HepG2 (cell line): ENCODE results near the gene DHRS1. TPM values are rescaled to one million over a fixed set of nuclear protein-coding genes. Genes with fewer than 3 reads are reported as not detected.

Source experiments
- ELF3 ChIP-seq: IDR thresholded peaks from 2 replicates; pipeline ENCODE4 v1.6.1; 2016; ENCODE audit warnings: missing genetic modification reagents, missing compliant biosample characterization
- HMGXB4 ChIP-seq, 2 experiments: sonication (generic) in 1 of 2; formaldehyde crosslinking in 1 of 2; IDR thresholded peaks; 2 replicates each; pipeline versions ENCODE4 v1.4.0 to v1.6.1; 2018 to 2020; ENCODE audit warnings: missing genetic modification reagents in 2 of 2, borderline replicate concordance in 1 of 2, low read depth in 1 of 2, mild to moderate bottlenecking in 1 of 2, missing biosample characterization in 1 of 2
- HNF4A ChIP-seq: sonication (generic); formaldehyde crosslinking; IDR thresholded peaks from 2 replicates; pipeline ENCODE4 v1.4.0; 2020; ENCODE audit warnings: missing genetic modification reagents
- MAFF ChIP-seq: IDR thresholded peaks from 2 replicates; pipeline ENCODE4 v1.6.1; 2011; ENCODE audit warnings: low read depth, low read length, improper control_type of control experiment
- MATR3 ChIP-seq: sonication (generic); formaldehyde crosslinking; IDR thresholded peaks from 2 replicates; pipeline ENCODE4 v1.4.0; 2020; ENCODE audit warnings: missing genetic modification reagents
- NFRKB ChIP-seq: fragments of 450-650 bp; IDR thresholded peaks from 2 replicates; pipeline ENCODE4 v1.6.1; 2017
- NR3C1 ChIP-seq: sonication (generic); formaldehyde crosslinking; IDR thresholded peaks from 2 replicates; pipeline ENCODE4 v1.4.0; 2020; ENCODE audit warnings: missing genetic modification reagents
- SAP130 ChIP-seq: IDR thresholded peaks from 2 replicates; pipeline ENCODE4 v1.6.1; 2016; ENCODE audit warnings: low read depth
- SATB2 ChIP-seq: sonication (generic); formaldehyde crosslinking; IDR thresholded peaks from 2 replicates; pipeline ENCODE4 v1.5.0; 2020; ENCODE audit warnings: missing genetic modification reagents
- SIX4 ChIP-seq: sonication (generic); formaldehyde crosslinking; IDR thresholded peaks from 2 replicates; pipeline ENCODE4 v1.4.0; 2020; ENCODE audit warnings: missing genetic modification reagents
- TCF7 ChIP-seq: sonication (generic); IDR thresholded peaks from 2 replicates; pipeline ENCODE4 v1.6.1; 2016; ENCODE audit warnings: antibody characterized with exemption, low read depth
- TP53 ChIP-seq: sonication (generic); formaldehyde crosslinking; conservative IDR thresholded peaks from 2 replicates; pipeline ENCODE4 v1.4.0; 2020; ENCODE audit warnings: missing genetic modification reagents
- ZNF17 ChIP-seq: sonication (generic); formaldehyde crosslinking; IDR thresholded peaks from 2 replicates; pipeline ENCODE4 v1.5.0; 2020; ENCODE audit warnings: mild to moderate bottlenecking, missing genetic modification reagents
- ZNF766 ChIP-seq: sonication (generic); formaldehyde crosslinking; IDR thresholded peaks from 2 replicates; pipeline ENCODE4 v1.5.0; 2020; ENCODE audit warnings: missing genetic modification reagents, borderline replicate concordance
- polyA plus RNA-seq, 8 experiments: library from polyadenylated mRNA; depleted of rRNA in 3 of 8; stranded (reverse) in 7 of 8; unstranded in 1 of 8; fragments of >200 nt; fragmentation: Illumina TruSeq in 4 of 8; extraction: Trizol in 4 of 8; gene quantifications; 2 replicates each; pipeline versions ENCODE4 v1.2.1 to v1.2.3, GENCODE V29; 2011 to 2016; ENCODE audit warnings: low read depth in 4 of 8, missing spikeins in 1 of 8, mixed read lengths in 1 of 8; ENCODE audit not compliant: insufficient read depth in 1 of 8
- total RNA-seq, 5 experiments: library from RNA; depleted of rRNA; stranded (reverse); fragments of >200 nt; fragmentation: Illumina TruSeq; extraction: Trizol; gene quantifications; 2 replicates each; pipeline ENCODE4 v1.2.3, GENCODE V29; 2016; ENCODE audit warnings: low read depth in 1 of 5
- TF ChIP-seq, protein P1 (sequence below): sonication (generic); formaldehyde crosslinking; IDR thresholded peaks from 2 replicates; pipeline ENCODE4 v1.4.0; 2020; ENCODE audit warnings: low read depth, mild to moderate bottlenecking, missing genetic modification reagents
- TF ChIP-seq, protein P2 (sequence below): sonication (generic); formaldehyde crosslinking; IDR thresholded peaks from 2 replicates; pipeline ENCODE4 v1.4.0; 2020; ENCODE audit warnings: mild to moderate bottlenecking, missing genetic modification reagents
- TF ChIP-seq, protein P3 (sequence below): sonication (generic); formaldehyde crosslinking; IDR thresholded peaks from 2 replicates; pipeline ENCODE4 v1.5.1; 2020; ENCODE audit warnings: mild to moderate bottlenecking, missing genetic modification reagents, borderline replicate concordance
- TF ChIP-seq, protein P4 (sequence below): IDR thresholded peaks from 2 replicates; pipeline ENCODE4 v1.6.1; 2018; ENCODE audit warnings: missing genetic modification reagents, mild to moderate bottlenecking, missing compliant biosample characterization

The DHRS1 gene
- total and polyA plus RNA-seq, 2 of the 13 experiments (the other 11 are each of a cell fraction or from before 2014, with no cell fraction given), result 49.8 to 60.8 TPM

DNA sequence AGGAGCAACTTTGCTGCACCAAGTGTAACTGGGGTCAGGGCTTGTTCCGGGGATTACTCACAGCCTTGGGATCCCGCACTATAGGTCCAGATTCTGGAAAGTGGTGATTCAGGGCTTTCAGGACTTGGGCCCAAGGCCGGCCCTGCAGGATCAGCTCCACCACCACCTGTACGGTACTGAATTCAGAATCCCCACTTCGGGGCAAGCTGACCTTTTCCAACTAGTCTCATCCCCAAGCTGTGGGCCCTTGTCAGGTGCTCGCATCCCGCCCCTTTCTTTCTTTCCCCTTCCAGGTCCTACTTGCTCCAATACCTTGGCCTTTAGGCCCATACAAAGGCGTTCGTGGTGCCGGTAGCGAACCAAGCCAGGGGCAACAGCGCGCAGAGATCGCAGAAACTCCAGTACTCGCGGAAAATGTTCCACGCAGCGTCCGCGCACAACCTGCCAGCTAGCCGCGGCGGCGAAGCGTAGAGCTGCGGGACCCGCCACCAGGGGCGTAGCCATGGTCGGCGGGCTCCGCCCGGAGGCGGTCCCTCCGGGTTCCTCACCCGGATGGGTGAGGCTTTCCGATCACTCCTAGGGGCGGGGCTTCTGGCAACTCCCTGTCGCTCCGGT is 57.6 kb downstream of the DHRS1 start (continued):
- TF ChIP-seq HMGXB4 (CRISPR knock-in tag; IDR thresholded peaks at IDR 0.05; ENCODE audit: borderline replicate concordance in 1 of 2, low read depth in 1 of 2) (peak in 1 of 2 experiments; percentile 63; a peak in 1 of 4 replicates), ELF3 (no peak), SATB2 (CRISPR knock-in tag) (no peak), SAP130 (CRISPR knock-in tag) (no peak), HNF4A (CRISPR knock-in tag) (peak; percentile 7; the same call in 1 of the 2 replicates), NFRKB (no peak), ZNF17 (CRISPR knock-in tag) (no peak), MAFF (no peak), ZNF766 (CRISPR knock-in tag) (no peak), TCF7 (no peak), TP53 (CRISPR knock-in tag) (no peak), MATR3 (CRISPR knock-in tag) (peak; percentile 84; the same call in 1 of the 2 replicates), SIX4 (CRISPR knock-in tag) (peak; percentile 17; the same call in 1 of the 2 replicates), NR3C1 (CRISPR knock-in tag) (peak; percentile 62; the same call in 1 of the 2 replicates)
- TF ChIP-seq, protein P1, sequence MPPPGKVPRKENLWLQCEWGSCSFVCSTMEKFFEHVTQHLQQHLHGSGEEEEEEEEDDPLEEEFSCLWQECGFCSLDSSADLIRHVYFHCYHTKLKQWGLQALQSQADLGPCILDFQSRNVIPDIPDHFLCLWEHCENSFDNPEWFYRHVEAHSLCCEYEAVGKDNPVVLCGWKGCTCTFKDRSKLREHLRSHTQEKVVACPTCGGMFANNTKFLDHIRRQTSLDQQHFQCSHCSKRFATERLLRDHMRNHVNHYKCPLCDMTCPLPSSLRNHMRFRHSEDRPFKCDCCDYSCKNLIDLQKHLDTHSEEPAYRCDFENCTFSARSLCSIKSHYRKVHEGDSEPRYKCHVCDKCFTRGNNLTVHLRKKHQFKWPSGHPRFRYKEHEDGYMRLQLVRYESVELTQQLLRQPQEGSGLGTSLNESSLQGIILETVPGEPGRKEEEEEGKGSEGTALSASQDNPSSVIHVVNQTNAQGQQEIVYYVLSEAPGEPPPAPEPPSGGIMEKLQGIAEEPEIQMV (CRISPR knock-in tag), result peak; percentile 97
- TF ChIP-seq, protein P2, sequence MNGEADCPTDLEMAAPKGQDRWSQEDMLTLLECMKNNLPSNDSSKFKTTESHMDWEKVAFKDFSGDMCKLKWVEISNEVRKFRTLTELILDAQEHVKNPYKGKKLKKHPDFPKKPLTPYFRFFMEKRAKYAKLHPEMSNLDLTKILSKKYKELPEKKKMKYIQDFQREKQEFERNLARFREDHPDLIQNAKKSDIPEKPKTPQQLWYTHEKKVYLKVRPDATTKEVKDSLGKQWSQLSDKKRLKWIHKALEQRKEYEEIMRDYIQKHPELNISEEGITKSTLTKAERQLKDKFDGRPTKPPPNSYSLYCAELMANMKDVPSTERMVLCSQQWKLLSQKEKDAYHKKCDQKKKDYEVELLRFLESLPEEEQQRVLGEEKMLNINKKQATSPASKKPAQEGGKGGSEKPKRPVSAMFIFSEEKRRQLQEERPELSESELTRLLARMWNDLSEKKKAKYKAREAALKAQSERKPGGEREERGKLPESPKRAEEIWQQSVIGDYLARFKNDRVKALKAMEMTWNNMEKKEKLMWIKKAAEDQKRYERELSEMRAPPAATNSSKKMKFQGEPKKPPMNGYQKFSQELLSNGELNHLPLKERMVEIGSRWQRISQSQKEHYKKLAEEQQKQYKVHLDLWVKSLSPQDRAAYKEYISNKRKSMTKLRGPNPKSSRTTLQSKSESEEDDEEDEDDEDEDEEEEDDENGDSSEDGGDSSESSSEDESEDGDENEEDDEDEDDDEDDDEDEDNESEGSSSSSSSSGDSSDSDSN (CRISPR knock-in tag), result no peak; the same call in 1 of the 2 replicates
- TF ChIP-seq, protein P3, sequence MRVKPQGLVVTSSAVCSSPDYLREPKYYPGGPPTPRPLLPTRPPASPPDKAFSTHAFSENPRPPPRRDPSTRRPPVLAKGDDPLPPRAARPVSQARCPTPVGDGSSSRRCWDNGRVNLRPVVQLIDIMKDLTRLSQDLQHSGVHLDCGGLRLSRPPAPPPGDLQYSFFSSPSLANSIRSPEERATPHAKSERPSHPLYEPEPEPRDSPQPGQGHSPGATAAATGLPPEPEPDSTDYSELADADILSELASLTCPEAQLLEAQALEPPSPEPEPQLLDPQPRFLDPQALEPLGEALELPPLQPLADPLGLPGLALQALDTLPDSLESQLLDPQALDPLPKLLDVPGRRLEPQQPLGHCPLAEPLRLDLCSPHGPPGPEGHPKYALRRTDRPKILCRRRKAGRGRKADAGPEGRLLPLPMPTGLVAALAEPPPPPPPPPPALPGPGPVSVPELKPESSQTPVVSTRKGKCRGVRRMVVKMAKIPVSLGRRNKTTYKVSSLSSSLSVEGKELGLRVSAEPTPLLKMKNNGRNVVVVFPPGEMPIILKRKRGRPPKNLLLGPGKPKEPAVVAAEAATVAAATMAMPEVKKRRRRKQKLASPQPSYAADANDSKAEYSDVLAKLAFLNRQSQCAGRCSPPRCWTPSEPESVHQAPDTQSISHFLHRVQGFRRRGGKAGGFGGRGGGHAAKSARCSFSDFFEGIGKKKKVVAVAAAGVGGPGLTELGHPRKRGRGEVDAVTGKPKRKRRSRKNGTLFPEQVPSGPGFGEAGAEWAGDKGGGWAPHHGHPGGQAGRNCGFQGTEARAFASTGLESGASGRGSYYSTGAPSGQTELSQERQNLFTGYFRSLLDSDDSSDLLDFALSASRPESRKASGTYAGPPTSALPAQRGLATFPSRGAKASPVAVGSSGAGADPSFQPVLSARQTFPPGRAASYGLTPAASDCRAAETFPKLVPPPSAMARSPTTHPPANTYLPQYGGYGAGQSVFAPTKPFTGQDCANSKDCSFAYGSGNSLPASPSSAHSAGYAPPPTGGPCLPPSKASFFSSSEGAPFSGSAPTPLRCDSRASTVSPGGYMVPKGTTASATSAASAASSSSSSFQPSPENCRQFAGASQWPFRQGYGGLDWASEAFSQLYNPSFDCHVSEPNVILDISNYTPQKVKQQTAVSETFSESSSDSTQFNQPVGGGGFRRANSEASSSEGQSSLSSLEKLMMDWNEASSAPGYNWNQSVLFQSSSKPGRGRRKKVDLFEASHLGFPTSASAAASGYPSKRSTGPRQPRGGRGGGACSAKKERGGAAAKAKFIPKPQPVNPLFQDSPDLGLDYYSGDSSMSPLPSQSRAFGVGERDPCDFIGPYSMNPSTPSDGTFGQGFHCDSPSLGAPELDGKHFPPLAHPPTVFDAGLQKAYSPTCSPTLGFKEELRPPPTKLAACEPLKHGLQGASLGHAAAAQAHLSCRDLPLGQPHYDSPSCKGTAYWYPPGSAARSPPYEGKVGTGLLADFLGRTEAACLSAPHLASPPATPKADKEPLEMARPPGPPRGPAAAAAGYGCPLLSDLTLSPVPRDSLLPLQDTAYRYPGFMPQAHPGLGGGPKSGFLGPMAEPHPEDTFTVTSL, result no peak
- TF ChIP-seq, protein P4, sequence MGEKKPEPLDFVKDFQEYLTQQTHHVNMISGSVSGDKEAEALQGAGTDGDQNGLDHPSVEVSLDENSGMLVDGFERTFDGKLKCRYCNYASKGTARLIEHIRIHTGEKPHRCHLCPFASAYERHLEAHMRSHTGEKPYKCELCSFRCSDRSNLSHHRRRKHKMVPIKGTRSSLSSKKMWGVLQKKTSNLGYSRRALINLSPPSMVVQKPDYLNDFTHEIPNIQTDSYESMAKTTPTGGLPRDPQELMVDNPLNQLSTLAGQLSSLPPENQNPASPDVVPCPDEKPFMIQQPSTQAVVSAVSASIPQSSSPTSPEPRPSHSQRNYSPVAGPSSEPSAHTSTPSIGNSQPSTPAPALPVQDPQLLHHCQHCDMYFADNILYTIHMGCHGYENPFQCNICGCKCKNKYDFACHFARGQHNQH, result no peak
